ENCODE results near the gene SRRM3.
"Not testable (repeated sequence)": the region's sequence is repeated elsewhere in the genome, so short reads cannot be mapped to it uniquely, and the experiment has no call there.

SRRM3 gene

DNA sequence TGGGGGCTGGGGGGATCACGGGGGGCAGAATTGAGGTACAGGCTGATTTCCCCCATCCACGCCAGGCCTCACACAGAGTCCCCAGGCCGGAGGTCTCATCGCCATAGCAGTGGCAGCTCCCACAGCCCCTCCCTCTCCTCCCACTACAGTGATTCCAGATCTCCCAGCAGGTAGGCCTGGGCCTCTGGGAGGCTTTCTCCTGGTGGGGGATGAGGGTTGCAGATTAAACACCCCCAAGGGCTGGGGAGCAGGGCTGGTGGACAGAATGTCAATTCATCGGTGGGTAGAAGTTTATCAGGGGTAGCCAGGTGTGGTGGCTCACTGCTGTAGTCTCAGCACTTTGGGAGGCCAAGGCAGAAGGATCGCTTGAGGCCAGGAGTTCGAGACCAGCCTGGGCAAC, 63.6 kb downstream of the SRRM3 start:
- Histone ChIP-seq H3K27ac (ENCODE audit: low read depth, low read length) (no peak overlapping the region), H3K9ac (ENCODE audit: low read length) (no peak overlapping the region), H3K4me3 (ENCODE audit: low read depth, low read length) (no peak overlapping the region), H3K4me1 (ENCODE audit: control insufficient read depth, insufficient read depth, low read length) (peaks cover 35% of the 10 kb centered on the region), H3K9me3 (ENCODE audit: control insufficient read depth, insufficient read depth, low read depth, low read length) (no peaks in the 10 kb centered on the region), H3K36me3 (ENCODE audit: control insufficient read depth, insufficient read depth, low read length) (no peaks in the 10 kb centered on the region), H3K27me3 (ENCODE audit: control insufficient read depth, insufficient read depth, low read length) (peaks cover 24% of the 10 kb centered on the region)

GRCh38 chr7:76267107-76267893, 65.6 kb downstream of the SRRM3 start:
- peaks cover 24% of the 10 kb centered on the region for H3K27me3 ChIP-seq (ENCODE audit: control insufficient read depth, insufficient read depth, low read length)
- H3K36me3 ChIP-seq (ENCODE audit: control insufficient read depth, insufficient read depth, low read length): no peaks in the 10 kb centered on the region
- H3K9ac ChIP-seq (ENCODE audit: low read length): no peak overlapping the region
- no peaks in the 10 kb centered on the region for H3K9me3 ChIP-seq (ENCODE audit: control insufficient read depth, insufficient read depth, low read depth, low read length)
- H3K4me1 ChIP-seq (ENCODE audit: control insufficient read depth, insufficient read depth, low read length): peaks cover 22% of the 10 kb centered on the region
- no peak overlapping the region for H3K27ac ChIP-seq (ENCODE audit: low read depth, low read length)
- peak overlapping the region; percentile 64 for H3K4me3 ChIP-seq (ENCODE audit: low read depth, low read length)

DNA sequence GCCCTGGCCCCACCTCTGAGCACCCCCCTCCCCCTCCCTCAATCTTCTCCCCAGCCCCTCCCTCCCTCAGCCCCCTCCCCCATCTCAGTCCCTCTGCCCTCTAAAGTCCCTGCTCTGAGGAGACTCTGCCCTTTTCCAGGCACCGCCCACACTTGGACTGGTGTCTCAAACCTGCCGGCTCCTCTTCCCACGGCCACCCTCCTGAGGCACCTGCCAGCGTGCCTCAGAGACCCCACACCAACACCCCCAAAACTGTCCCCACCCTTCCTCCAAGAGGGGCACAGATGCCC, 66.1 kb downstream of the SRRM3 start:
- Histone ChIP-seq H3K27me3 (ENCODE audit: control insufficient read depth, insufficient read depth, low read length) (peaks cover 24% of the 10 kb centered on the region), H3K9me3 (ENCODE audit: control insufficient read depth, insufficient read depth, low read depth, low read length) (no peaks in the 10 kb centered on the region), H3K9ac (ENCODE audit: low read length) (no peak overlapping the region), H3K4me1 (ENCODE audit: control insufficient read depth, insufficient read depth, low read length) (peaks cover 25% of the 10 kb centered on the region), H3K4me3 (ENCODE audit: low read depth, low read length) (0 out of 2 replicates have a peak overlapping the region, but pooled peaks have one; percentile 35), H3K27ac (ENCODE audit: low read depth, low read length) (no peak overlapping the region), H3K36me3 (ENCODE audit: control insufficient read depth, insufficient read depth, low read length) (no peaks in the 10 kb centered on the region)

DNA sequence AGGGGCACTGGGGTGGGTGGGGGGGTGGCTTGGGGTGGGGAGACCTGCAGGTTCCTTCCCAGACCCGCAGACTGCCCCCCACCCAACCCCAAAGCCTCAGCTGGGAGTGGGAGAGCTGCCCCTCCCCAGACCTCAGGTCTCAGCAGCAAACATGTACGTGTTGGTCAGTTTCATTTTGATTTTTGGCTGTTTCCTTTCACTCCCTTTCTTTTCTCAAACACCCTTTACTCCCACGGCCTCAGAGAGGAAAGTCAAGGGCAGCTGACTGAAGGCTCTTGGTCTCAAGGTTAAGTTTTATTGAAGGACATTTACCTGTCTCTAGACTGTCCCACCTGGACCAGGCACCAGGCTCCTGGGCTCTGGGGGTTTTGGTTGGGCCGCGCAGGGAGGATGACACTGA, 66.7 kb downstream of the SRRM3 start:
- Histone ChIP-seq H3K9ac (ENCODE audit: low read length) (no peak overlapping the region), H3K27me3 (ENCODE audit: control insufficient read depth, insufficient read depth, low read length) (peaks cover 24% of the 10 kb centered on the region), H3K4me3 (ENCODE audit: low read depth, low read length) (no peak overlapping the region), H3K4me1 (ENCODE audit: control insufficient read depth, insufficient read depth, low read length) (peaks cover 30% of the 10 kb centered on the region), H3K36me3 (ENCODE audit: control insufficient read depth, insufficient read depth, low read length) (no peaks in the 10 kb centered on the region), H3K9me3 (ENCODE audit: control insufficient read depth, insufficient read depth, low read depth, low read length) (no peaks in the 10 kb centered on the region), H3K27ac (ENCODE audit: low read depth, low read length) (no peak overlapping the region)

- Histone ChIP-seq H3K36me3 (ENCODE audit: control insufficient read depth, insufficient read depth, low read length) (no peaks in the 10 kb centered on the region), H3K27ac (ENCODE audit: low read depth, low read length) (no peak overlapping the region), H3K9ac (ENCODE audit: low read length) (no peak overlapping the region), H3K27me3 (ENCODE audit: control insufficient read depth, insufficient read depth, low read length) (peaks cover 24% of the 10 kb centered on the region), H3K4me1 (ENCODE audit: control insufficient read depth, insufficient read depth, low read length) (peaks cover 37% of the 10 kb centered on the region), H3K4me3 (ENCODE audit: low read depth, low read length) (no peak overlapping the region), H3K9me3 (ENCODE audit: control insufficient read depth, insufficient read depth, low read depth, low read length) (no peaks in the 10 kb centered on the region)
Observed at GRCh38 chr7:76269895-76270294, 68.2 kb downstream of the SRRM3 start.

DNA sequence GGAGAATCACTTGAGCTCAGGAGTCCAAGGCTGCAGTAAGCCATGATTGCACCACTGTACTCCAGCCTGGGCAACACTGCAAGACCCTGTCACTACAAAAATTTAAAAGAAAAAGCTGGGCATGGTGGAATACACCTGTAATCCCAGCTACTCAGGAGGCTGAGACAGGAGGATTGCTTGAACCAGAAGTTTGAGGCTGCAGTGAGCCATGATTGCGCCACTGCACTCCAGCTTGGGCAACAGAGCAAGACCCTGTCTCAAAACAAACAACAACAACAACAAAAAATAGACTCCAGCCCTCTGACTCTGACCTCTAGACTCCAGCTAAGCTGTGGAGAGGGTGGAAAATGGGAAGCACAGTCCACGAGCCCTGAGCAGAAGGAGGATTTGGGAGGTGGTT, 69.7 kb downstream of the SRRM3 start:
- H3K9me3 ChIP-seq (ENCODE audit: control insufficient read depth, insufficient read depth, low read depth, low read length); H3K27ac ChIP-seq (ENCODE audit: low read depth, low read length); H3K36me3 ChIP-seq (ENCODE audit: control insufficient read depth, insufficient read depth, low read length); H3K4me3 ChIP-seq (ENCODE audit: low read depth, low read length); H3K9ac ChIP-seq (ENCODE audit: low read length): not testable (repeated sequence)
- peaks cover 26% of the 10 kb centered on the region for H3K27me3 ChIP-seq (ENCODE audit: control insufficient read depth, insufficient read depth, low read length)
- peaks cover 37% of the 10 kb centered on the region for H3K4me1 ChIP-seq (ENCODE audit: control insufficient read depth, insufficient read depth, low read length)

- no peaks in the 10 kb centered on the region for H3K36me3 ChIP-seq (ENCODE audit: control insufficient read depth, insufficient read depth, low read length)
- H3K27ac ChIP-seq (ENCODE audit: low read depth, low read length): no peak overlapping the region
- no peak overlapping the region for H3K4me3 ChIP-seq (ENCODE audit: low read depth, low read length)
- H3K9ac ChIP-seq (ENCODE audit: low read length): no peak overlapping the region
- H3K4me1 ChIP-seq (ENCODE audit: control insufficient read depth, insufficient read depth, low read length): peaks cover 37% of the 10 kb centered on the region
- no peaks in the 10 kb centered on the region for H3K9me3 ChIP-seq (ENCODE audit: control insufficient read depth, insufficient read depth, low read depth, low read length)
- peaks cover 27% of the 10 kb centered on the region for H3K27me3 ChIP-seq (ENCODE audit: control insufficient read depth, insufficient read depth, low read length)
Observed at GRCh38 chr7:76272142-76272541, 70.4 kb downstream of the SRRM3 start.

DNA sequence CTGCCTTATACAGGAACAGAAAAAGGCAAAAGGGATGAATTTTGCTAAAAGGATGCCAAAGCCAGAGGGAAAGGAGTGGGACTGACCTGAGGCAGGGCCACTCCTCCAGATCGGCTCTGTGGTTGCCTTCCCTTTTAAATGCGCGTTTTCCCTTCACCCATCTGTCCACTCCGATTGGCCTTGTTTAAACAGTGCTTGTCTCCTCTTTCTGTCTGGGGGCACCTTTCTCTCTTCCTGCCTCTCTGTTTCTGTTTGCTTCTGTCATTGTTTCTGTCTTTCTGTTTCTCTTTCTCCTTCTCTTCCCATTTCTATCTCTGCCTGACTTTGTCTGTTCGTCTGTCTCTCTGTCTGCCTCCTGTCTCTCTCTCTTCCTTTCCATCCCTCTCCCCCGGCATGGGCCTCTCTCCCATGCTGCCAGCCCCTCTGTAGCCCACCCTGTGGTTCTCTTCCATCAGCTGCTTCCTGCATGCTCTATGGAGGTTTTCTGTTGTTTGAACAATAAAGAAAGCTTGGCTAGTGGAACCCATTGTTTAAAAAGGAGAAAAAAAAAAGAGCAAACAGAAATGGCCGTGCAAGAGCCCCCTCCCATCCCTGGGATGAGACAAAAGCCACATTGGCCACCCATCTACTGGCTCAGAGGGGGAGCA, 71.3 kb downstream of the SRRM3 start:
- Histone ChIP-seq H3K9ac (ENCODE audit: low read length) (no peak overlapping the region), H3K27me3 (ENCODE audit: control insufficient read depth, insufficient read depth, low read length) (peaks cover 21% of the 10 kb centered on the region), H3K27ac (ENCODE audit: low read depth, low read length) (no peak overlapping the region), H3K36me3 (ENCODE audit: control insufficient read depth, insufficient read depth, low read length) (no peaks in the 10 kb centered on the region), H3K4me1 (ENCODE audit: control insufficient read depth, insufficient read depth, low read length) (peaks cover 36% of the 10 kb centered on the region), H3K9me3 (ENCODE audit: control insufficient read depth, insufficient read depth, low read depth, low read length) (no peaks in the 10 kb centered on the region), H3K4me3 (ENCODE audit: low read depth, low read length) (peak overlapping the region; percentile 22; the same call in 1 of the 2 replicates)

GRCh38 chr7:76273503-76273902, 71.8 kb downstream of the SRRM3 start:
- Histone ChIP-seq H3K27me3 (ENCODE audit: control insufficient read depth, insufficient read depth, low read length) (peaks cover 19% of the 10 kb centered on the region), H3K36me3 (ENCODE audit: control insufficient read depth, insufficient read depth, low read length) (no peaks in the 10 kb centered on the region), H3K27ac (ENCODE audit: low read depth, low read length) (no peak overlapping the region), H3K4me3 (ENCODE audit: low read depth, low read length) (no peak overlapping the region), H3K4me1 (ENCODE audit: control insufficient read depth, insufficient read depth, low read length) (peaks cover 32% of the 10 kb centered on the region), H3K9me3 (ENCODE audit: control insufficient read depth, insufficient read depth, low read depth, low read length) (no peaks in the 10 kb centered on the region), H3K9ac (ENCODE audit: low read length) (no peak overlapping the region)

DNA sequence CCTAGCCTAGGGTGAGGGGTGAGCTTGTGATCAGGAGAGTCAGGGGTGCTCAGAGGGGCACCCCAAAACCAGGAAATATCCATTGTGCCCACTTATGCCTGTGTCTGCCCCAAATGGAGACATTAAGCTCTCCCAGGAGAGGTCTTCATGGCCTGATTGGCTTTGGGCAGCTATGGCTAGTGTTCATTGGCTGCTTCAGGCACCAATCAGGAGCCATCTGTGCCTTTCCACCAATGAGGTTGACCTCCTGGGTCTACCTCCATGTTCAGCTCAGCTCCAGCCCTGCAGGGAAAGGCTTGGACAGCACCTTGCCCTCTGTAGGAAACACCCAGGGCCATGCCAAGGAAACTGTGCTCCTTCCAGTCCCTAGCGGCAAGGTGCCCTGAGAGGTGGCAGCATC, 76.8 kb downstream of the SRRM3 start:
- Histone ChIP-seq H3K9me3 (ENCODE audit: control insufficient read depth, insufficient read depth, low read depth, low read length) (no peaks in the 10 kb centered on the region), H3K9ac (ENCODE audit: low read length) (no peak overlapping the region), H3K27ac (ENCODE audit: low read depth, low read length) (no peak overlapping the region), H3K27me3 (ENCODE audit: control insufficient read depth, insufficient read depth, low read length) (peaks cover 55% of the 10 kb centered on the region), H3K4me3 (ENCODE audit: low read depth, low read length) (no peak overlapping the region), H3K4me1 (ENCODE audit: control insufficient read depth, insufficient read depth, low read length) (peaks cover 15% of the 10 kb centered on the region; the same call in 1 of the 2 replicates), H3K36me3 (ENCODE audit: control insufficient read depth, insufficient read depth, low read length) (no peaks in the 10 kb centered on the region)

GRCh38 chr7:76280408-76280807, 78.7 kb downstream of the SRRM3 start:
- H3K27me3 ChIP-seq (ENCODE audit: control insufficient read depth, insufficient read depth, low read length): peaks cover 65% of the 10 kb centered on the region
- H3K9ac ChIP-seq (ENCODE audit: low read length): no peak overlapping the region
- H3K9me3 ChIP-seq (ENCODE audit: control insufficient read depth, insufficient read depth, low read depth, low read length): no peaks in the 10 kb centered on the region
- H3K36me3 ChIP-seq (ENCODE audit: control insufficient read depth, insufficient read depth, low read length): no peaks in the 10 kb centered on the region
- peak overlapping the region; percentile 55 for H3K4me3 ChIP-seq (ENCODE audit: low read depth, low read length)
- no peak overlapping the region for H3K27ac ChIP-seq (ENCODE audit: low read depth, low read length)
- H3K4me1 ChIP-seq (ENCODE audit: control insufficient read depth, insufficient read depth, low read length): peaks cover 9% of the 10 kb centered on the region; the same call in 1 of the 2 replicates
